NCI-H1417 treated with DMSO at 0.1 percent for 48 hours (cell line): ENCODE results near the gene FAM124A.
"Not testable (repeated sequence)": the region's sequence is repeated elsewhere in the genome, so short reads cannot be mapped to it uniquely, and the experiment has no call there.

Source experiments
- DNase-seq: peaks from one replicate; lab custom pipeline; 2025; lab: John Stamatoyannopoulos, UW

The FAM124A gene

GRCh38 chr13:51270623-51271415 is 48.6 kb downstream of the FAM124A start:
- DNase-seq, result no peak

- DNase-seq, result no peak
Observed at GRCh38 chr13:51271528-51272085, 49.4 kb downstream of the FAM124A start.

- DNase-seq, result no peak
Observed at GRCh38 chr13:51275101-51275500, 52.9 kb downstream of the FAM124A start.

- no peak for DNase-seq
Observed at GRCh38 chr13:51276636-51277035, 54.4 kb downstream of the FAM124A start.

GRCh38 chr13:51277928-51278327 is 55.7 kb downstream of the FAM124A start:
- no peak for DNase-seq

- no peak for DNase-seq
Observed at GRCh38 chr13:51278426-51279130, 56.4 kb downstream of the FAM124A start.

GRCh38 chr13:51280379-51280940 is 58.3 kb downstream of the FAM124A start:
- no peak for DNase-seq

- DNase-seq, result no peak
Observed at GRCh38 chr13:51282322-51282721, 60.1 kb downstream of the FAM124A start.

- not testable (repeated sequence) for DNase-seq
Observed at GRCh38 chr13:51282923-51283322, 60.7 kb downstream of the FAM124A start.

- no peak for DNase-seq
Observed at GRCh38 chr13:51283371-51283770, 61.2 kb downstream of the FAM124A start.

GRCh38 chr13:51284339-51284738 is 62.1 kb downstream of the FAM124A start:
- DNase-seq, result no peak

- peak; percentile 37 for DNase-seq
Observed at GRCh38 chr13:51286135-51287002, 64.2 kb downstream of the FAM124A start.

- no peak for DNase-seq
Observed at GRCh38 chr13:51287758-51288157, 65.6 kb downstream of the FAM124A start.

GRCh38 chr13:51288254-51288653 is 66.1 kb downstream of the FAM124A start:
- not testable (repeated sequence) for DNase-seq

GRCh38 chr13:51291341-51291740 is 69.1 kb downstream of the FAM124A start:
- DNase-seq, result no peak

- no peak for DNase-seq
Observed at GRCh38 chr13:51292000-51292565, 69.9 kb downstream of the FAM124A start.

GRCh38 chr13:51297556-51297955 is 75.4 kb downstream of the FAM124A start:
- no peak for DNase-seq

GRCh38 chr13:51298812-51299211 is 76.6 kb downstream of the FAM124A start:
- DNase-seq, result no peak

- DNase-seq, result no peak
Observed at GRCh38 chr13:51303063-51303552, 80.9 kb downstream of the FAM124A start.

- no peak for DNase-seq
Observed at GRCh38 chr13:51303882-51304281, 81.7 kb downstream of the FAM124A start.

- no peak for DNase-seq
Observed at GRCh38 chr13:51305271-51305967, 83.2 kb downstream of the FAM124A start.
